GM13976 (cell line): ENCODE data around the gene TMPRSS13.

Experiments
- DNase-seq: peaks from one replicate; pipeline ENCODE4 v3.0.0; 2012; ENCODE audit warnings: low spot score
- in situ Hi-C: fragments of 300-500 bp; cut with MboI; formaldehyde crosslinking; loops from one replicate; pipeline ENCODE4 v1.12.0; 2022; ENCODE audit warnings: low sequenced_read_pairs, mixed read lengths, inconsistent platforms; ENCODE audit not compliant: unreplicated experiment
- TF ChIP-seq, protein P1 (sequence below): IDR thresholded peaks from 2 replicates; pipeline ENCODE4 v1.5.1; 2012; ENCODE audit warnings: borderline replicate concordance, mild to moderate bottlenecking; ENCODE audit not compliant: insufficient read depth; ENCODE audit errors: extremely low read depth, missing control alignments, control extremely low read depth

The TMPRSS13 gene

DNA sequence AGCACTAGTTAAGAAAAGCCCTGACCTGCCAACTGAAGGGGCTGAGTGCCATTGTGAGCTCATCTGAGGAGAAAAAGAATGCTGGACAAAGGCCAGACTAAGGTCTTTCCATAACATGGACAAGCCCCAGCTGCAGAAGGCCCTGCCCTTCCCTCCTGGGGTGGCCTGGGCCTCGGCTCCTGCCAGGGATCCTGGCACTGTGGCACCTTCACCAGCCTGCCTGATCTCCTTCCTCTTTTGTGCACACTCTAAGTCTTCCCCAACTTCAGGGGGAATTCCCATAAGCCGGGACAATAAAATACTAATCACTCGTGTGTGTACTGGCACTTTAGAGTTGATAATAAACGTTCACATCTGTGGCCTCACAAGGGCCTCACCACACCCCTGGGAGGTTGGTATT is 9.9 kb downstream of the TMPRSS13 start:
- no peak for DNase-seq
- TF ChIP-seq, protein P1, sequence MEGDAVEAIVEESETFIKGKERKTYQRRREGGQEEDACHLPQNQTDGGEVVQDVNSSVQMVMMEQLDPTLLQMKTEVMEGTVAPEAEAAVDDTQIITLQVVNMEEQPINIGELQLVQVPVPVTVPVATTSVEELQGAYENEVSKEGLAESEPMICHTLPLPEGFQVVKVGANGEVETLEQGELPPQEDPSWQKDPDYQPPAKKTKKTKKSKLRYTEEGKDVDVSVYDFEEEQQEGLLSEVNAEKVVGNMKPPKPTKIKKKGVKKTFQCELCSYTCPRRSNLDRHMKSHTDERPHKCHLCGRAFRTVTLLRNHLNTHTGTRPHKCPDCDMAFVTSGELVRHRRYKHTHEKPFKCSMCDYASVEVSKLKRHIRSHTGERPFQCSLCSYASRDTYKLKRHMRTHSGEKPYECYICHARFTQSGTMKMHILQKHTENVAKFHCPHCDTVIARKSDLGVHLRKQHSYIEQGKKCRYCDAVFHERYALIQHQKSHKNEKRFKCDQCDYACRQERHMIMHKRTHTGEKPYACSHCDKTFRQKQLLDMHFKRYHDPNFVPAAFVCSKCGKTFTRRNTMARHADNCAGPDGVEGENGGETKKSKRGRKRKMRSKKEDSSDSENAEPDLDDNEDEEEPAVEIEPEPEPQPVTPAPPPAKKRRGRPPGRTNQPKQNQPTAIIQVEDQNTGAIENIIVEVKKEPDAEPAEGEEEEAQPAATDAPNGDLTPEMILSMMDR: no peak
- in situ Hi-C loops: no loop called here

DNA sequence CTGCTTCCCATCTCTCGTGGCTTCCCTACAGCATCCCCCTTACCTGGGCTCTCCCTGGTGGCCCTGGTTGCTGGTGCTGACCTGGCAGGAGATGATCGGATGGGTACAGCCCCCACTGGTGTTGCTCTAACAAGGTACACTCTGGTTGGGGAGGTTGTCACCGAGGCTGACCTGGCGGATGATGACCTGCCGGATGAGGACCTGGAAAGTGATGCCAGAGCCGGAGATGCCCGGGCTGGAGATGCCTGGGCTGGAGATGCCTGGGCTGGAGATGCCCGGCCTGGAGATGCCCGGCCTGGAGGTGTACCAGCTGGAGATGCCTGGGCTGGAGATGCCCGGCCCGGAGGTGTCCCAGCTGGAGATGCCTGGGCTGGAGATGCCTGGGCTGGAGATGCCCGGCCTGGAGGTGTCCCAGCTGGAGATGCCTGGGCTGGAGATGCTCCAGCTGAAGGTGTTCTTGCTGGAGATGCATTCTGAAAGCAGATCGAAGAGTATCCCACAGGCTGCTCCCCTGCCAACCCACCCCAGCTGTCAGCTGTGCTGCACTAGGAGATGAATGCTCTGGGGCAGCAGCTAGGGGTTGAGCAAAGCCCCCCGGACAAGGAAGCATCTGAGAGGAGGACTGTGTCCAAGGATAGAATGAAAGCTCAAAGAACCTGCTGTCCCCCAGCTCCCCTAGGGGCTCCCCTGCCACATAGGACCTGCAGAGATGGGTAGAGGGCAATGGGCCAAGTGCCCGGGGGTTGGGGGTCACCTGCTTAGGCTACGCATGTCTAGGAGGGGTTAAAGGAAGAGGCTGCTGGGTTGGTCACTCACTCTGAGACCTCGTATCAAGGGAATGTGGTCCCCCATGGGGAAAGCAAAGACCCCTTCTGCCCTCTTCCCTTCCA is 10.6 kb downstream of the TMPRSS13 start:
- in situ Hi-C loops: no loop called here
- DNase-seq: no peak
- TF ChIP-seq, protein P1: no peak

DNA sequence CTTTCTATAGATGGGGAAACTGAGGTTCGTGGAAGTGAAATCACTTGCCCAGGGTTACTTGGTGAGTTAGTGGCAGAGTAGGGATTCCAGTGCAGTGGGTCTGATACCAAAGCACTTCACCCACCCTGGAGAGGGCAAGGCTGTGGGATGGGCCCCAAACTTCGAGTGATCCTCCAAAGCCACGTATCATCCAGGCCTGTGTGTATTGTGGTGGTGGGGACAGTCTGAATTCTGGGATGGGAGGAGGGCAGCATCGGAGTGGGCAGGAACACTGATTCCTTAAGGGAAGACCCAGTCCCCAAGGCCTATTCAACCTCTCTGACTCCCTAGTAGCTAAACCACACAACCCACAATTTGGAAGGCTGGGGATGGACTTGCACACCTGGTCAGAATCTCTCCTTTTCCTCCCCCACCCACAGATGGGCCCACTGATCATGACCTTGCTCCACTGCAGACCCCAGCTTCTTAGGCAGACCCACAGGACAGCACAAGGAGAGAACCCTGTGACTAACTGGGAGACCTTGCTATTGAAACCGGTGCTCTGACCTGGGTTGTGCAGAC is 11.5 kb downstream of the TMPRSS13 start:
- in situ Hi-C loops: no loop called here
- TF ChIP-seq, protein P1: no peak
- DNase-seq: no peak

DNA sequence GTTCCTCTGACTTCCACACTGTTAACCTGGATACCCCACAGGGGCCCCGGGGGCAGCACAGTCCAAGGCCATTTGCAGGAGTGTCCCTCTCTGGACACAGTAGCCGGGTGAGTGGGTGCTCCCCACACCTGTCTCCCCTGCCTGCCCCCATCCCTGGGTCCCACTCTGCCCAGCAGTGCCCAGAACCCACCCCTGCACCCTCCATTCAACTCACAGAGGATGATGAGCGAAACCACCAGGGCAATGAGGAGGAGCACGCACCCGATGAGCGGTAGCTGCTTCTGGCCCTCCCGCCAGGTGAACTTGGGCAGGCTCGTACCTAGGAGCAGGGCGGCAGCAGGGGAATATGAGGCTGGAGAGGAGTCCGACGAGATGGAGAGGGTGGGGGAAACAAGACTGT is 12.2 kb downstream of the TMPRSS13 start:
- in situ Hi-C loops: no loop called here
- TF ChIP-seq, protein P1: no peak
- no peak for DNase-seq

DNA sequence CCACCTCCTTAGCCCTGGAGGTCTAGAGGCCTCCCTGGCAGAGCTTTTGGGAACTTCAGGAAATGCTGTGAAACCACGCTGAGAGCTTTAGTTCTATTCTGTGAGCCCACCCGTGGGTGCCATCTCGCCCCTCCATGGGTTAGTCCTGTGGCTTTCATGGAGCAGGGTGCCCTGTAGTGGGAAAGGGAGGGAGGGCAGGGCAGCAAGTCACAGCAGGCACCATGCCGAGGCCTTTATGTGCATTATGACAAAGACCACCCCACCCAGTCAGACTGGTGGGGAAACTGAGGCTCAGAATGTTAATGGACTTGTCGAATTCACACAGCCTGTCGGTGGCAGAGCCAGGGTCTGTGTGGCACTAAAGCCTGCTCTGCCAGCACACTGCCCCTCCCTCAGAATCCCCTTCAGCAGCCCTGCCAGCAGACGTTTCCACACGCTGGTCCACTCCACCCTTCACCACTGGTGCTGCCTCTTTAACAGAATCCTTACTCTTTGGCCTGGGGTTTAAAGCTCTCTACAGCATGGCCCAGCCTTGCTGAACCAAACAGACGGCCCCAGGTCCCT is 13.4 kb downstream of the TMPRSS13 start:
- in situ Hi-C loops: no loop called here
- TF ChIP-seq, protein P1: no peak
- no peak for DNase-seq

DNA sequence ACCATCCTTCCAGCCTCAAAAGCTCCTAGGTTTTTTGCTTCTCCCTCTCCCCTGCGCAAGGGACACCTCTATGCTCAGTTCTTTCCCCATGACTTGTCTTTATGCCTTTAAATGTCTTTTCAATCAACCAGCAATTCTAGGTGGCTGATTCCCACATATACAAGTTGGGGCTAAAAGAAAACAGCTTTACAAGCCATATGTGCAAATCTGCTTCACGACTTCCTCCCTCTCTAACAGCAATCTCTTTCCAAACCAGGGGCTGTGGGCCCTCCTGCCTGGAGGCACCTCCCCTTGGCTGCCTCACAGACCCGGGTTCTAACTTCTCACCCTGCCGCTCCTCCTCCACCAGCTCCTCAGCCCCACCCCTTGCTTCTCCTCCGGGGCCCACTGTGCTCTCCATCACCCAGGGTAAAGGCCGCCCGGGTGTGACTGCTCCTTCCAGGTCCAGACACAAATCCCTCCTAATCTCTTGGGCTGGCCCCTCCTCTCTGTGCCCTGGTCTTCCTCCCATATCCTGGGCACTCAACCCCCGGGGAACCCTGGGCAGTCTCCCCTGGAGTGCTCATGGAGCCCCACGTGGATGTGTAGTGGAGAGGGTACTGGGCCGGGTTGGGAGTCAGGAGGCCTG is 14.1 kb downstream of the TMPRSS13 start:
- TF ChIP-seq, protein P1: no peak
- in situ Hi-C loops: no loop called here
- DNase-seq: no peak
